NCI-H1694 treated with DMSO at 0.1 percent for 48 hours (cell line): Measurements from ENCODE around the gene USP31.
"Not testable (repeated sequence)": the region's sequence is repeated elsewhere in the genome, so short reads cannot be mapped to it uniquely, and the experiment has no call there.

Experiments used
- DNase-seq: peaks from one replicate; lab custom pipeline; 2025; lab: John Stamatoyannopoulos, UW

Gene USP31

GRCh38 chr16:23158114-23158513, 8.9 kb upstream of the USP31 start:
- no peak for DNase-seq

- DNase-seq, result no peak
Measured at GRCh38 chr16:23156946-23157460, 7.8 kb upstream of the USP31 start.

GRCh38 chr16:23156110-23156509, 6.9 kb upstream of the USP31 start:
- no peak for DNase-seq

GRCh38 chr16:23155445-23156049, 6.3 kb upstream of the USP31 start:
- no peak for DNase-seq

GRCh38 chr16:23152386-23153178, 3.3 kb upstream of the USP31 start:
- no peak for DNase-seq

GRCh38 chr16:23149993-23150364, 727 bp upstream of the USP31 start:
- no peak for DNase-seq

- no peak for DNase-seq
Measured at GRCh38 chr16:23148513-23149266, 562 bp downstream of the USP31 start.

- no peak for DNase-seq
Measured at GRCh38 chr16:23148166-23148512, 1.1 kb downstream of the USP31 start.

GRCh38 chr16:23147666-23148065, 1.6 kb downstream of the USP31 start:
- DNase-seq, result no peak

- no peak for DNase-seq
Measured at GRCh38 chr16:23146877-23147601, 2.2 kb downstream of the USP31 start.

GRCh38 chr16:23145608-23146007, 3.6 kb downstream of the USP31 start:
- no peak for DNase-seq

GRCh38 chr16:23145186-23145585, 4.1 kb downstream of the USP31 start:
- no peak for DNase-seq

GRCh38 chr16:23144393-23144792, 4.9 kb downstream of the USP31 start:
- not testable (repeated sequence) for DNase-seq

- DNase-seq, result no peak
Measured at GRCh38 chr16:23143391-23143790, 5.9 kb downstream of the USP31 start.

GRCh38 chr16:23141959-23142740, 7.1 kb downstream of the USP31 start:
- DNase-seq, result no peak

GRCh38 chr16:23141500-23141899, 7.8 kb downstream of the USP31 start:
- DNase-seq, result no peak

GRCh38 chr16:23141033-23141432, 8.2 kb downstream of the USP31 start:
- DNase-seq, result no peak

- no peak for DNase-seq
Measured at GRCh38 chr16:23140107-23140506, 9.1 kb downstream of the USP31 start.

- no peak for DNase-seq
Measured at GRCh38 chr16:23137818-23138217, 11.4 kb downstream of the USP31 start.

GRCh38 chr16:23137256-23137655, 12.0 kb downstream of the USP31 start:
- DNase-seq, result no peak

GRCh38 chr16:23134274-23134673, 15.0 kb downstream of the USP31 start:
- DNase-seq, result no peak
